Measurements from ENCODE around the gene PLPP7.

PLPP7 gene

DNA sequence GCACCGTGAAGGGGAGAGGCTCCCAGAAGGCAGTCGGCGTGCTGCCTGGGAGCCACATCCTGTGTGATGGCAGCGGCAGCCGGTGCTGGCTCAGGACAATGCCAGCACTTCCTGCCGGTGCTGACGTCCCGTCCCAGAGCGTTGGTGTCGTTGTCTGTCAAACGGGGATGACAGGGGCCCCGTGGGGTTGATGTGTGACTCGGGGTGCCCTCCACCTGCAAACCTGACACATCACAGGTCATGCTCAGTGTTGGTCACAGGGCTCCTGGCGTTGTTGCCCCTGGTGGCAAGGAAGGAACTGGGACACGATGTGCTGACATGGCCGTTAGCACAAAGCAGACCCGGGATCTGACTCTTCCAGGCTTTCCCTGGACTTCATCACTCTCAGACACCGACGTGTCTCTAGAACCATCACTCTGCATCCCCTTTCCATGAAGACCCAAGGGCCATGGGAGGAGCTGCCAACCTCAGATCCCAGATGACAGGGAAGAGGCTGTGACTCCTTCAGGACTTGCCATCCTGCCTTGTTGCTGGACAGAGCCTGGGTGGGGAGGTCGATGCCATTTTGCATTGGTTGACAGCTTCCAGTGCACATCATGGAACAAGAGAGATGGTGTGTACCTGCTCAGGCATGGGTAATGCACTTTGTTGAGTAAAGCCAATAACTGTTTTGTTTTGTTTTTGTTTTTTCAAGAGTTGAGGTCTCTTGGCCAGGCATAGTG is 21.5 kb downstream of the PLPP7 start:
- Histone ChIP-seq H3K27me3 (ENCODE audit: control insufficient read depth in 5 of 5, insufficient read depth in 4 of 5, low read length in 5 of 5) (no peaks in the 10 kb centered on the region), H3K9ac (ENCODE audit: low read length in 5 of 5) (peak overlapping the region in 1 of 5 donors; percentile 12), H3K9me3 (ENCODE audit: control insufficient read depth in 5 of 5, low read length in 5 of 5) (no peaks in the 10 kb centered on the region), H3K27ac (ENCODE audit: low read depth, low read length) (no peak overlapping the region), H3K4me3 (ENCODE audit: low read depth in 1 of 5, low read length in 5 of 5) (peak overlapping the region in 2 of 5 donors; percentile 40 to 45), H3K36me3 (ENCODE audit: control insufficient read depth in 5 of 5, insufficient read depth in 5 of 5, low read length in 5 of 5) (peaks cover 0 to 7% (median 0%) of the 10 kb centered on the region in 5 donors), H3K4me1 (ENCODE audit: control insufficient read depth in 5 of 5, insufficient read depth in 5 of 5, low read length in 5 of 5) (peaks cover 0 to 9% (median 5%) of the 10 kb centered on the region in 5 donors)

DNA sequence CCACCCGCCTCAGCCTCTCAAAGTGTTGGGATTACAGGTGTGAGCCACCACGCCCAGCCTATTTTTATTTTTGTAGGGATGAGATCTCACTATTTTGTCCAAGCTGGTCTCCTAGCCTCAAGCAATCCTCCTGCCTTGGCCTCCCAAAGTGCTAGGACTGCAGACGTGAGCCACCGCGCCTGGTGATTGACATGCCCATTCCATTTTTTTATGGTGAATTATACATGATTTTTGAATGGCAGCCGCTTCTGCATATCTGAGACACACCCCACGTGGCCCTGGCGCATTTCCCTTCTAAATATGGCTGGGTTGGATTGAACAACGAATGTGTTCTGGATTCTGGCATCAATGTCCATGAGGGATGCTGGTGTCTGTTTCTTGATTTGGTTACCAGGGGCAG is 22.7 kb downstream of the PLPP7 start:
- H3K9ac ChIP-seq (ENCODE audit: low read length in 5 of 5) = no peak overlapping the region
- H3K9me3 ChIP-seq (ENCODE audit: control insufficient read depth in 5 of 5, low read length in 5 of 5) = no peaks in the 10 kb centered on the region
- no peaks in the 10 kb centered on the region for H3K27me3 ChIP-seq (ENCODE audit: control insufficient read depth in 5 of 5, insufficient read depth in 4 of 5, low read length in 5 of 5)
- peaks cover 0 to 9% (median 6%) of the 10 kb centered on the region in 5 donors for H3K4me1 ChIP-seq (ENCODE audit: control insufficient read depth in 5 of 5, insufficient read depth in 5 of 5, low read length in 5 of 5)
- H3K4me3 ChIP-seq (ENCODE audit: low read depth in 1 of 5, low read length in 5 of 5) = no peak overlapping the region
- H3K36me3 ChIP-seq (ENCODE audit: control insufficient read depth in 5 of 5, insufficient read depth in 5 of 5, low read length in 5 of 5) = peaks cover 0 to 7% (median 0%) of the 10 kb centered on the region in 5 donors
- H3K27ac ChIP-seq (ENCODE audit: low read depth, low read length) = no peak overlapping the region

DNA sequence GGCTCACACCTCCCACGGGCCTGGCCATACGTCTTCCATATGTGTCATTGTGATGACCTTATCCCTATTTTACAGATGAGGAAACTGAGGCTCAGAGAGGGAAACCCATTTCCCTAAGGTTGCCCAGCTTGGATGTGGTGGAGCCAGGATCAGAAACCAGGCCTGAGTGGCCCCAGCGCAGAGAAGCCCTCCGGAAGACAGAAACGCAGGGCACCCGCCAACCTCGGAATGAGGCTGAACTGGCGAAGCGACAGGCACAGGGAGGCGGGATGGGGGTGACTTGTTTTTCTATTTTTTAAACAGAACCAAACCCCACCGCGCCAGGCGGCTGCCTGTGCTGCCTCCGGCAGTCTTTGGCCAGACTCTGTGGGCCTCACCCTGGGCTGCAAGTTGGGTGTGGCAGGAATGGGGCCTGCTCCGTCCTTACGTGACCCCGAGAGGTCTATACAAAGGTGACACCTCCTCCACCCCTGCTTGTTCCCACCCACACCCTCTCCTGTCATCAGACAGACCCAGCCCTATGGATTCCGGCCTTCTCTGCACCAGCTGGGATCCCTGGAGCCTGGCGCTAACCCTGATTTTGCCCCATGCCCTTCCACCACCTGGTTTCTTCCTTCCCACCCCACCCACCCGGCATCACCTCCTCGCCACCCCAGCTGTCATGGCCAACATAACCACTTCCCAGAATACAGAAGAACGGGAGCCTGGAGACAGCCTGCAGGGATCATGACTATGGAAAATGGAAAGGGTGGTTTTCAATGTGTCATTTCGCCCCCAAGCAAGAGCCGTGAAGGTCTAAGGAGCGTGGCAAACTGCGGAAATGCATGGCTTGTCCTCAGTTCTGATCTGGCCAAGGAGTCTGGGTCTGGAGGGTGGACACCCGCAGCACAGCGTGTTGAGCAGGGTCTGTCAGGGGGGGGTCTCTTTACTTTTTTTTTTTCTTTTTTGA is 23.6 kb downstream of the PLPP7 start:
- Histone ChIP-seq H3K9ac (ENCODE audit: low read length in 5 of 5) (no peak overlapping the region), H3K4me3 (ENCODE audit: low read depth in 1 of 5, low read length in 5 of 5) (no peak overlapping the region), H3K27me3 (ENCODE audit: control insufficient read depth in 5 of 5, insufficient read depth in 4 of 5, low read length in 5 of 5) (no peaks in the 10 kb centered on the region), H3K4me1 (ENCODE audit: control insufficient read depth in 5 of 5, insufficient read depth in 5 of 5, low read length in 5 of 5) (peaks cover 1 to 14% (median 11%) of the 10 kb centered on the region in 5 donors), H3K36me3 (ENCODE audit: control insufficient read depth in 5 of 5, insufficient read depth in 5 of 5, low read length in 5 of 5) (peaks cover 0 to 4% (median 0%) of the 10 kb centered on the region in 5 donors), H3K9me3 (ENCODE audit: control insufficient read depth in 5 of 5, low read length in 5 of 5) (no peaks in the 10 kb centered on the region), H3K27ac (ENCODE audit: low read depth, low read length) (no peak overlapping the region)

GRCh38 chr9:131318231-131319085 is 28.9 kb downstream of the PLPP7 start:
- no peak overlapping the region for H3K9ac ChIP-seq (ENCODE audit: low read length in 5 of 5)
- no peaks in the 10 kb centered on the region for H3K9me3 ChIP-seq (ENCODE audit: control insufficient read depth in 5 of 5, low read length in 5 of 5)
- H3K27ac ChIP-seq (ENCODE audit: low read depth, low read length) = no peak overlapping the region
- H3K27me3 ChIP-seq (ENCODE audit: control insufficient read depth in 5 of 5, insufficient read depth in 4 of 5, low read length in 5 of 5) = no peaks in the 10 kb centered on the region
- H3K36me3 ChIP-seq (ENCODE audit: control insufficient read depth in 5 of 5, insufficient read depth in 5 of 5, low read length in 5 of 5) = no peaks in the 10 kb centered on the region
- no peak overlapping the region for H3K4me3 ChIP-seq (ENCODE audit: low read depth in 1 of 5, low read length in 5 of 5)
- H3K4me1 ChIP-seq (ENCODE audit: control insufficient read depth in 5 of 5, insufficient read depth in 5 of 5, low read length in 5 of 5) = peaks cover 2 to 22% (median 11%) of the 10 kb centered on the region in 5 donors

GRCh38 chr9:131319486-131319885 is 30.0 kb downstream of the PLPP7 start:
- Histone ChIP-seq H3K27ac (ENCODE audit: low read depth, low read length) (no peak overlapping the region), H3K9ac (ENCODE audit: low read length in 5 of 5) (no peak overlapping the region), H3K36me3 (ENCODE audit: control insufficient read depth in 5 of 5, insufficient read depth in 5 of 5, low read length in 5 of 5) (no peaks in the 10 kb centered on the region), H3K27me3 (ENCODE audit: control insufficient read depth in 5 of 5, insufficient read depth in 4 of 5, low read length in 5 of 5) (no peaks in the 10 kb centered on the region), H3K4me3 (ENCODE audit: low read depth in 1 of 5, low read length in 5 of 5) (no peak overlapping the region), H3K4me1 (ENCODE audit: control insufficient read depth in 5 of 5, insufficient read depth in 5 of 5, low read length in 5 of 5) (peaks cover 2 to 22% (median 11%) of the 10 kb centered on the region in 5 donors), H3K9me3 (ENCODE audit: control insufficient read depth in 5 of 5, low read length in 5 of 5) (no peaks in the 10 kb centered on the region)

DNA sequence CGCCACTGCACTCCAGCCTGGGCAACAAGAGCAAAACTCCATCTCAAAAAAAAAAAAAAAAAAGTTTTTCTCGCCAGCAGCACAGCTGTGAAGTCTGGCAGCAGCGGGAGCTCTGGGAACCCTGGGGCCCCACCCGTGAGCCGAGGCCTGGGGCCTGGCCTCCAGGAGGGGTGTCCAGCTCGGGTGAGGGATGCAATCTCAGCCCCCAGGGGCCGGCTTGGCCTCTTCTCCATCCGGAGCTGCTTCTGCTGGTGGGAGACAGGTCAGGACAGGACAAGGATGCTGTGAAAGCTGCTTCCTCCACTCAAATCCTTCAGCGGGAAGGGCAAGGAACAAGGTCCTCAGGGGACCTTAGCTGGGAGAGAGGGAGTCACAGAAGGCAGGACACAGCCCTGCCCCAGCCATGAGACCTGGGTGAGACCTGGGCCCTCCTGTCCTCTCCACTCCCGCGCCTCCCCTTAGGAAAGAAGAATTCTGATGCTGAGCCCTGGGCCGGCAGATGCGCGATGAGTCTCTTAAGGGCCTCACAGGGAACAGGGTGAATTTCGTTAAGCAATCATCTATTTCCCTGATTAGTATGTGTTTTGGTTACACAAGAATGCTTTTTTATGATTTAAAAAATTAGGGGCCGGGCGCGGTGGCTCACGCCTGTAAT is 30.6 kb downstream of the PLPP7 start:
- no peaks in the 10 kb centered on the region for H3K27me3 ChIP-seq (ENCODE audit: control insufficient read depth in 5 of 5, insufficient read depth in 4 of 5, low read length in 5 of 5)
- no peak overlapping the region for H3K4me3 ChIP-seq (ENCODE audit: low read depth in 1 of 5, low read length in 5 of 5)
- H3K4me1 ChIP-seq (ENCODE audit: control insufficient read depth in 5 of 5, insufficient read depth in 5 of 5, low read length in 5 of 5) = peaks cover 2 to 22% (median 11%) of the 10 kb centered on the region in 5 donors
- no peak overlapping the region for H3K9ac ChIP-seq (ENCODE audit: low read length in 5 of 5)
- H3K36me3 ChIP-seq (ENCODE audit: control insufficient read depth in 5 of 5, insufficient read depth in 5 of 5, low read length in 5 of 5) = no peaks in the 10 kb centered on the region
- no peak overlapping the region for H3K27ac ChIP-seq (ENCODE audit: low read depth, low read length)
- no peaks in the 10 kb centered on the region for H3K9me3 ChIP-seq (ENCODE audit: control insufficient read depth in 5 of 5, low read length in 5 of 5)

- Histone ChIP-seq H3K27me3 (ENCODE audit: control insufficient read depth in 5 of 5, insufficient read depth in 4 of 5, low read length in 5 of 5) (no peaks in the 10 kb centered on the region), H3K9me3 (ENCODE audit: control insufficient read depth in 5 of 5, low read length in 5 of 5) (no peaks in the 10 kb centered on the region), H3K36me3 (ENCODE audit: control insufficient read depth in 5 of 5, insufficient read depth in 5 of 5, low read length in 5 of 5) (no peaks in the 10 kb centered on the region), H3K4me3 (ENCODE audit: low read depth in 1 of 5, low read length in 5 of 5) (no peak overlapping the region), H3K4me1 (ENCODE audit: control insufficient read depth in 5 of 5, insufficient read depth in 5 of 5, low read length in 5 of 5) (peaks cover 0 to 11% (median 7%) of the 10 kb centered on the region in 5 donors), H3K27ac (ENCODE audit: low read depth, low read length) (no peak overlapping the region), H3K9ac (ENCODE audit: low read length in 5 of 5) (no peak overlapping the region)
These were observed 34.1 kb downstream of the PLPP7 start for GRCh38 chr9:131323629-131324028.

GRCh38 chr9:131324736-131325679 is 35.5 kb downstream of the PLPP7 start:
- H3K9me3 ChIP-seq (ENCODE audit: control insufficient read depth in 5 of 5, low read length in 5 of 5) = no peaks in the 10 kb centered on the region
- no peaks in the 10 kb centered on the region for H3K36me3 ChIP-seq (ENCODE audit: control insufficient read depth in 5 of 5, insufficient read depth in 5 of 5, low read length in 5 of 5)
- no peak overlapping the region for H3K9ac ChIP-seq (ENCODE audit: low read length in 5 of 5)
- H3K4me1 ChIP-seq (ENCODE audit: control insufficient read depth in 5 of 5, insufficient read depth in 5 of 5, low read length in 5 of 5) = peaks cover 0 to 4% (median 2%) of the 10 kb centered on the region in 5 donors
- no peak overlapping the region for H3K4me3 ChIP-seq (ENCODE audit: low read depth in 1 of 5, low read length in 5 of 5)
- peaks cover 0 to 3% (median 0%) of the 10 kb centered on the region in 5 donors for H3K27me3 ChIP-seq (ENCODE audit: control insufficient read depth in 5 of 5, insufficient read depth in 4 of 5, low read length in 5 of 5)
- H3K27ac ChIP-seq (ENCODE audit: low read depth, low read length) = no peak overlapping the region
